Calu3 (cell line): Measurements from ENCODE around the gene KRT83. TPM values are rescaled to one million over a fixed set of nuclear protein-coding genes. Genes with fewer than 3 reads are reported as not detected.

Source experiments
- BruUV-seq: library from RNA; stranded (reverse); fragments of 400-500 nt; replicated peaks from 2 replicates; lab custom pipeline; 2021; lab: Mats Ljungman, UMichigan
- CTCF ChIA-PET: fragments of 300-600 bp; sonication (Branson Sonifier 250); formaldehyde crosslinking; loops from one replicate; lab custom pipeline; 2022; ENCODE audit warnings: antibody characterized with exemption; lab: Charles Lee
- DNase-seq: peaks from one replicate; pipeline ENCODE4 v3.0.0; 2022
- H3K27ac Mint-ChIP-seq: one replicate; pipeline ENCODE4 v1.8.0; 2022; ENCODE audit warnings: mixed read lengths; ENCODE audit not compliant: unreplicated experiment
- H3K27me3 Mint-ChIP-seq: one replicate; pipeline ENCODE4 v1.8.0; 2022; ENCODE audit warnings: mixed read lengths; ENCODE audit not compliant: unreplicated experiment
- H3K36me3 Mint-ChIP-seq: one replicate; pipeline ENCODE4 v1.8.0; 2022; ENCODE audit warnings: mild to moderate bottlenecking, moderate library complexity, mixed read lengths; ENCODE audit not compliant: insufficient read depth, unreplicated experiment
- H3K4me1 Mint-ChIP-seq: one replicate; pipeline ENCODE4 v1.8.0; 2022; ENCODE audit warnings: mild to moderate bottlenecking, low read depth, mixed read lengths; ENCODE audit not compliant: unreplicated experiment
- H3K4me3 Mint-ChIP-seq: one replicate; pipeline ENCODE4 v1.8.0; 2022; ENCODE audit warnings: mild to moderate bottlenecking, low read depth, moderate library complexity, mixed read lengths; ENCODE audit not compliant: unreplicated experiment
- H3K9me3 Mint-ChIP-seq: one replicate; pipeline ENCODE4 v1.8.0; 2022; ENCODE audit warnings: low read depth, mixed read lengths; ENCODE audit not compliant: unreplicated experiment
- CTCF ChIP-seq: fragments of 200-600 bp; IDR thresholded peaks from one replicate; pipeline ENCODE4 v1.8.0; 2022; ENCODE audit warnings: antibody characterized with exemption; ENCODE audit not compliant: unreplicated experiment
- intact Hi-C: fragments of 100-400 bp; cut with micrococcal nuclease; formaldehyde crosslinking; loops from one replicate; pipeline ENCODE4 v1.10.0; 2022; ENCODE audit not compliant: unreplicated experiment
- total RNA-seq: library from RNA; stranded (reverse); gene quantifications from 2 replicates; pipeline ENCODE4 v1.2.3, GENCODE V29; 2022

Gene KRT83
- total RNA-seq, 1 experiment from 2014 or later, result not detected

DNA sequence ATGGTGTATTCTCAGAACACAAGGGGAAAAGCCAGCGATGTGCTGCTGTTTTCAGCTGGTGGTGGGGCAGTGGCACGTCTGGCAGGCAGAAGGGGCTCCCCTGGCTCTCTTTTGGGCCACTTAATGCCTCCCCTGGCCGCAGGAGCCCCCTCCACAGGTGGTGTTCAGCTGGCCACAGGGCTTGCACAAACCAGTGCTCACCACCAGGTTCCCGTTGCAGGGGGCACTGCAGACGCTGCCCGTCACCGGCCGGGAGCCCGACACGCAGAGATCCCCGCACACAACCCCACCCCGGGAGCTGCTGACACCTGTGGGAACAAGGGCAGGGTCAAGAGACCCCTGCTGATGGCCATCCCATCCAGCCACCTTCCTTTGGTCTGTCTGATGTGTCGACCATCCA lies 6.7 kb downstream of the KRT83 start:
- no peaks in the 10 kb centered on the region for H3K9me3 Mint-ChIP-seq
- peaks cover 15% of the 10 kb centered on the region for H3K4me1 Mint-ChIP-seq
- CTCF ChIA-PET, result no interaction called here
- no peak for TF ChIP-seq CTCF
- peaks cover 19% of the 10 kb centered on the region for H3K27me3 Mint-ChIP-seq
- BruUV-seq, result no TSS peak
- H3K36me3 Mint-ChIP-seq, result no peaks in the 10 kb centered on the region
- no peak for DNase-seq
- H3K4me3 Mint-ChIP-seq, result no peak overlapping the region
- intact Hi-C loops, result no loop called here
- H3K27ac Mint-ChIP-seq, result no peak overlapping the region

DNA sequence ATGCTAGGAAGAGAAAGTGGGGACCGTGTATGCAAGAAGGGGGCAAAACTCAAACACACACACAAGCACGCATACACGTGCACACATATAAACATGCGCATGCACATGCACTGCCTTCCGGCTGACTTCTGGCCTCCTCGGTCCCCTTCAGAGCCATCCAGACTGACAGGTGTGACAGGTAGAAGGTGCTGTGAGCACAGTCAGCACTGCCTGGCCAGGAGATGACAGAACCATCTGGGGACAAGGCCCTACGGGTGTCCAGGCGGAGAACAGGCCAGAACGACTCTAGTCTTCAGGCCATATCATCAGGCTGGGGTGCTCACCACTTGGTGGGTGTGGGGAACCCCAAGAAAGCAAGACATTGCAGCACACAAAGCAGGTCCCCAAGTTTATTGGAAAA lies 7.3 kb downstream of the KRT83 start:
- Mint-ChIP-seq H3K4me1 (peaks cover 20% of the 10 kb centered on the region), H3K36me3 (no peaks in the 10 kb centered on the region), H3K4me3 (no peak overlapping the region), H3K27me3 (peaks cover 19% of the 10 kb centered on the region), H3K27ac (no peak overlapping the region), H3K9me3 (no peaks in the 10 kb centered on the region)
- DNase-seq, result no peak
- CTCF ChIA-PET, result no interaction called here
- TF ChIP-seq CTCF, result no peak
- BruUV-seq, result no TSS peak
- intact Hi-C loops, result no loop called here

GRCh38 chr12:52313461-52313860 lies 7.7 kb downstream of the KRT83 start:
- intact Hi-C loops, result no loop called here
- no peak for TF ChIP-seq CTCF
- CTCF ChIA-PET, result no interaction called here

DNA sequence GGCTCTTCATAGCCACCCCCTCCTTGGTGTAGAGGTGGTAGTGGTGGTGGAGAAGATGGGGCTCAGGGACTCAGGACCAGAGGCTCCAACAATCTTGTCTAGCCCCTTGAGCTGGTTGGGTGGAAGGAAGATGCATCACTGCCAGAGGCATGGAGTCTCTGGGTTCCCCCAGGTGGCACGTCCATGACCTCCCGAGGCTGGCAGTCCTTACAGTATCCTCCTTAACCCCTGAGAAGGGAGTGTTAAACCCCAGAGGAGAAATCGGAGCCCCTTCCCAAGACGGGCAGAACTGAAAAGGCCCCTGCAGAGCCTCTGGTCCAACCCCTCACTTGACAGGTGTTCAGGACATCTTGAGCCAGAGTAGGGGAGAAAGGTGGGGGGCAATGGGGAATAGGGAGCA lies 9.1 kb downstream of the KRT83 start:
- Mint-ChIP-seq H3K27me3 (peaks cover 19% of the 10 kb centered on the region), H3K27ac (no peak overlapping the region), H3K36me3 (peaks cover 6% of the 10 kb centered on the region), H3K4me1 (peaks cover 25% of the 10 kb centered on the region), H3K9me3 (no peaks in the 10 kb centered on the region), H3K4me3 (no peak overlapping the region)
- TF ChIP-seq CTCF, result no peak
- DNase-seq, result no peak
- CTCF ChIA-PET, result interaction anchor here (0.7 kb wide), 2 partner anchors 11 to 1710 kb away, joined by 3 to 4 read pairs; no protein-coding TSS in a partner anchor
- intact Hi-C loops, result no loop called here
- BruUV-seq, result no TSS peak

More at GRCh38 chr12:52313461-52313860, 7.7 kb downstream of the KRT83 start:
- Mint-ChIP-seq H3K36me3 (peaks cover 1% of the 10 kb centered on the region), H3K27me3 (peaks cover 19% of the 10 kb centered on the region), H3K9me3 (no peaks in the 10 kb centered on the region), H3K4me1 (peaks cover 24% of the 10 kb centered on the region), H3K27ac (no peak overlapping the region), H3K4me3 (no peak overlapping the region)
- DNase-seq, result no peak
- BruUV-seq, result no TSS peak
